Raji (cell line): ENCODE measurements around the gene PTGIR.

Experiments used
- POLR2A ChIP-seq: IDR thresholded peaks from 2 replicates; pipeline ENCODE4 v1.6.1; 2011; ENCODE audit warnings: low read depth, low read length, control low read depth; ENCODE audit not compliant: insufficient read depth

PTGIR gene

DNA sequence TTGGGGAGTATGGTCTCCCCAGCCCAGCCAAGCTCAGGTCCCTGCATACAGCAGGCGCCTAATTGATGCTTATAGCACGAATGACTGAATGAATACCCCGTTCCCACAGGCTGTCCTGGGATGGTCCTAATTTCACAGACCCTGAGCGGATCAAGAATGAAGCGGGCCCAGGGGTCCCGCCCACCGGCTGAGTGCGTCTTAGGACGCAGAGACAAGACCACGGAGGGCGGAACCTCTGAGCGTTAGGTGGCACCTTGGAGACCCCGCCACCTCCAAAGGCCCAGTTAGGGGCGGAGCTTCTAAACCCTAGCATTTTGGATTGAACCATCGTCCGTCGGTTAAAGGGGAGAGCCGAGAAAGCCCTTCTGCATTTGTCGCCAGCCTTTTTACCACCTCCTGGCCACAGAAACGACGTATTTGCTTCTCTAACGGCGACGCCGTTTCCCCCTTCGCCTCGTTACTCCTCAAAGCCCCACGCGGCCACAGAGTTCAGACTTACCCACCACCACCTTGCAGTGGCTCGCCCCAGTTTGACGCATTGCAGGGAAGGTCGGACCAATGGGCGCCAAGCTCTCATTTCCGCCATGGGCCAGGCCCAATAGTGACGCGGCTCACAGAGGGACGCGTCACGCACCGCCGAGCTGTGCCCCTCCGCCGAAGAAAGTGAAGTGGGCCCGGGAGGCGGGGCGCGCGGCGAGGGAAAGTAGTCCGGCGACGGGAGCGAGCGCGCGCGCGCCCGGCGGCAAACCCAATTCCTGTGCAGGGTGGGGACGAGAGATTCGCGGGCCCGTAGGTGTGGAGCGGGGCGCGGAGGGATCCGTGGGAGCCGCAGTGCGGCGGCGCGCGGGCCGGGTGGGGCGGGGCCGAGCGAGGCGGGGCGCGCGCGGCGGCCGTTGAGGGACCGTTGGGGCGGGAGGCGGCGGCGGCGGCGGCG is 24.2 kb downstream of the PTGIR start:
- peak; percentile 66 for TF ChIP-seq POLR2A

DNA sequence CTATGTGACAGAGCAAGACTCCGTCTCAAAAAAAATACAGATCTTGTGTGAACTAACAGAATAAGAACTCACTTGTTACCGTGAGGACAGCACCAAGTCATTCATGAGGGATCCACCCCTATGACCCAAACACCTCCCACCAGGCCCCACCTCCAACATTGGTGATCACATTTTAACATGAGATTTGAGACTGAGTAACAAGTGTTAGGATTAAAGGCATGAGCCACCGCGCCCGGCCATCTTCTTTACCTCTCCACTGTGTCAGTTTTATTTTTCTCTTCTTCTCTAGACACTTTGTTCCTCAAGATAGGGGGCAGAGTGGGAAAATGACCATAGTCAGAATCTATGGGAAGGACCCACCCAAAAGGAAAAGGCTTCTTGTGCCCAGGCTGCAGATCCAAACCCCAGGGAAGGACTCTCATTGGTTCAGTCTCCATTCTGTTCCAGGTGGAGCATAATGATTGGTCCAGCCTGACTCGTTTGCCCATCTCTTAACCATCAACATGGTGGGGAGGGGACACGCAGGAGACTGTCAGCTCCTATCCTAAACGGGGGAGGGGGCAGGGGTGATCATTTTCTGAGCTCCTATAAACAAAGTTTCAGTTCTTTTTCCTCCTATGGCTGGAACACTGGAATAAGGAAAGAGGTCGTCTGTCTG is 25.0 kb downstream of the PTGIR start:
- no peak for TF ChIP-seq POLR2A

DNA sequence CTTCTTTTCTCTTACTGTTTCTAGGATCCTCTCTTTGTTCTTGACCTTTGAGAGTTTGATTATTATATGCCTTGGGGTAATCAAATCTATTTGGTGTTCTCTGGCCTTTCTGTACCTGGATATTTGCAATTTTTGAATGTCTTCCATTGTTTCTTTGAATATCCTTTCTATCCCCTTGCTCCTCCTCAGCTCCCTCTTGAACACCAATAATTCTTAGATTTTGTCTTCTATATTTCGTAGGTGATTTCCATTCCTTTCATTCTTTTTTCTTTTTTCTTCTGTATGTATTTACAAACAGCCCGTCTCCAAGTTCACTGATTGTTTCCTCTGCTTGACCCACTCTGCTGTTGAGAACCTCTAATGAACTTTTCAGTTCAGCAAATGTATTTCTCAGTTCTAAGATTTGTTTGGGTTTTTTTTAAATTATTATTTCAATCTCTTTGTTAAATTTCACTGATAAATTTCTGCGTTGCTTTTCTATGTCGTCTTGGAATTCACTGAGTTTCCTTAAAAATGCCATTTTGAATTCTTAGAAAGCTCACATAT is 26.4 kb downstream of the PTGIR start:
- TF ChIP-seq POLR2A, result no peak

GRCh38 chr19:46596008-46596407 is 28.9 kb downstream of the PTGIR start:
- TF ChIP-seq POLR2A, result no peak

DNA sequence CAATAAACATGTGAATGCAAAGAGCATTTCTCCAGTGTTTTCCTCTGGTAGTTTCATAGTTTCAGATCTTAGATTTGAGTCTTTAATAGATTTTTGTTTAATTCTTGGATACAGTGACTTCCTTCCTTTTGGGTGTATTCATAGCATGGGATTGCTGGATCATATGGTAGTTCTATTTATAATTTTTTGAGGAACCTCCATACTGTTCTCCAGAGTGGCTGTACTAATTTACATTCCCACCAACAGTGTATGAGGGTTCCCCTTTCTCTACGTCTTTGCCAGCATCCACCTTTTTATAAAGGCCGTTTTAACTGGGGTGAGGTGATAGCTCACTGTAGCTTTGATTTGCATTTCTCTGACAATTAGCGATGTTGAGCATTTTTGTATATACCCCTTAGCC is 33.0 kb downstream of the PTGIR start:
- TF ChIP-seq POLR2A, result no peak

- no peak for TF ChIP-seq POLR2A
Measured at GRCh38 chr19:46591254-46591653, 33.6 kb downstream of the PTGIR start.

DNA sequence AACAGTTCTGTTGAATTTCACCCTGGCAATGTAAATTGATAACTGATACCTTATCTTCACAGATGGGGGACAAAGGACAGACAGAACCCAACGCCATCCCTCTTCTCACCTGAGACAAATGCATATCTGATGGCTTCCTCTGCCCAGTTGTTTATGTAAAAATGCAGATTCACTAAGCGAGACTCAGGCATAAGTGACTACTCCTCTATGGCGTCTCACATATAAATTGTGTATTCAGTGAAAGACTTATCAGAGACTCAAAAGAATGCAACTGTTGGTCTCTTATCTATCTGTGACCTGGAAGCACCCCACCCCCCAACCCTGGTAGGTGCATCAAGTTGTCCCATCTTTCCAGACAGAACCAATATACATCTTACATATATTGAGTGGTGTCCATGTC is 37.0 kb downstream of the PTGIR start:
- TF ChIP-seq POLR2A, result no peak

- no peak for TF ChIP-seq POLR2A
Measured at GRCh38 chr19:46586294-46586693, 38.6 kb downstream of the PTGIR start.

GRCh38 chr19:46585539-46585938 is 39.4 kb downstream of the PTGIR start:
- TF ChIP-seq POLR2A, result no peak

GRCh38 chr19:46580247-46580646 is 44.6 kb downstream of the PTGIR start:
- TF ChIP-seq POLR2A, result no peak

GRCh38 chr19:46579361-46579879 is 45.5 kb downstream of the PTGIR start:
- no peak for TF ChIP-seq POLR2A

- no peak for TF ChIP-seq POLR2A
Measured at GRCh38 chr19:46578450-46578849, 46.4 kb downstream of the PTGIR start.

DNA sequence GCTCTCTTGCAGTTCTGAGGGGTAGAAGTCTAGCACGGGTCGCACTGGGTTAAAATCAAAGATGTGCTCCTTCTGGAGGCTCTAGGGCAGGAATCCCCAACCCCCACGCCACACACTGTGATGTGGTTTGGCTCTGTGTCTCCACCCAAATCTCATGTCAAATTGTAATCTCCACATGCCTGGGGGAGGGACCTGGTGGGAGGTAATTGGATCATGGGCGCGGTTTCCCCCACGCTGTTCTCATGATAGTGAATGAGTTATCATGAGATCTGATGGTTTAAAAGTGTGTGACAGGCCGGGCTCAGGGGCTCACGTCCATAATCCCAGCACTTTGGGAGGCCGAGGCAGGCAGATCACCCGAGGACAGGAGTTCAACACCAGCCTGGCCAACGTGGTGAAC is 50.4 kb downstream of the PTGIR start:
- TF ChIP-seq POLR2A, result no peak

GRCh38 chr19:46573679-46574498 is 51.0 kb downstream of the PTGIR start:
- no peak for TF ChIP-seq POLR2A

GRCh38 chr19:46571495-46571894 is 53.4 kb downstream of the PTGIR start:
- TF ChIP-seq POLR2A, result no peak
